ENCODE measurements around the gene EIPR1. TPM values are rescaled to one million over a fixed set of nuclear protein-coding genes. Genes with fewer than 3 reads are reported as not detected.

EIPR1 gene
- total and polyA plus RNA-seq, 2 of the 13 experiments (the other 11 are each of a cell fraction or from before 2014, with no cell fraction given): 70.0 to 96.3 TPM

- TF ChIP-seq MXI1 (IDR thresholded peaks at IDR 0.05; ENCODE audit: borderline replicate concordance, low read depth, low read length): no peak
These were observed 83.5 kb downstream of the EIPR1 start (continued) for GRCh38 chr2:3294069-3294468.

GRCh38 chr2:3293221-3293620, 84.4 kb downstream of the EIPR1 start:
- Histone ChIP-seq H3K27ac (ENCODE audit: extremely low read length, insufficient read depth, low read length) (no peak overlapping the region), H3K9me3 (ENCODE audit: low read length) (no peaks in the 10 kb centered on the region), H2AFZ (ENCODE audit: low read length) (no peak overlapping the region), H4K20me1 (ENCODE audit: insufficient read depth, low read length) (peaks cover 44% of the 10 kb centered on the region), H3K27me3 (ENCODE audit: control insufficient read depth in 1 of 2, insufficient read depth in 2 of 2, low read length in 2 of 2) (no peaks in the 10 kb centered on the region), H3K4me3 (replicated peaks in 1 of 3; ENCODE audit: insufficient read depth in 1 of 3, low read depth in 2 of 3, low read length in 3 of 3) (no peak overlapping the region), H3K4me1 (ENCODE audit: insufficient read depth, low read length) (peaks cover 15% of the 10 kb centered on the region), H3K4me2 (ENCODE audit: low read depth, low read length) (no peak overlapping the region), H3K79me2 (ENCODE audit: insufficient read depth, low read length) (no peaks in the 10 kb centered on the region), H3K36me3 (replicated peaks in 1 of 2; ENCODE audit: control insufficient read depth in 1 of 2, insufficient read depth in 2 of 2, low read length in 2 of 2) (peaks cover 4 to 8% of the 10 kb centered on the region in 2 experiments; a peak in 3 of 5 replicates), H3K9ac (ENCODE audit: insufficient read depth, low read depth, low read length) (no peak overlapping the region)
- ATAC-seq: no peak
- intact Hi-C loops (cut with micrococcal nuclease; ENCODE audit: unreplicated experiment): no loop called here
- ChIA-PET POLR2A (no interaction called here), CTCF (ENCODE audit: low intra/inter-chr PET ratio, low total read pairs) (no interaction called here)
- no peak for DNase-seq (ENCODE audit: low spot score)
- FAIRE-seq: no peak
- in situ Hi-C loops (cut with HindIII; ENCODE audit: extremely low pct_ligation_motif_present, low pct_unique_long_range_greater_than_20kb): no loop called here
- BruUV-seq (replicated peaks): no TSS peak
- 95% methylated on average over 5 of the region's 9 CpGs for WGBS (ENCODE audit: low lambda C conversion rate)
- TF ChIP-seq ZNF703 (CRISPR knock-in tag; IDR thresholded peaks at IDR 0.05; ENCODE audit: borderline replicate concordance) (no peak), NFE2L1 (CRISPR knock-in tag; IDR thresholded peaks at IDR 0.05; ENCODE audit: borderline replicate concordance) (no peak), SPEN (CRISPR knock-in tag; IDR thresholded peaks at IDR 0.05; ENCODE audit: low read depth) (no peak), ZNF331 (CRISPR knock-in tag; IDR thresholded peaks at IDR 0.05) (no peak), NCOA2 (CRISPR knock-in tag; IDR thresholded peaks at IDR 0.05) (no peak), ZNF710 (CRISPR knock-in tag; IDR thresholded peaks at IDR 0.05; ENCODE audit: borderline replicate concordance) (no peak), RELA (CRISPR knock-in tag; IDR thresholded peaks at IDR 0.05) (no peak), ELK4 (CRISPR knock-in tag; IDR thresholded peaks at IDR 0.05; ENCODE audit: borderline replicate concordance) (no peak), KLF12 (CRISPR knock-in tag; IDR thresholded peaks at IDR 0.05; ENCODE audit: borderline replicate concordance) (no peak), ZNF142 (CRISPR knock-in tag; IDR thresholded peaks at IDR 0.05) (no peak), CREM (IDR thresholded peaks at IDR 0.05) (no peak), CREM (CRISPR knock-in tag; IDR thresholded peaks at IDR 0.05) (no peak)
- TF ChIP-seq, protein P1, sequence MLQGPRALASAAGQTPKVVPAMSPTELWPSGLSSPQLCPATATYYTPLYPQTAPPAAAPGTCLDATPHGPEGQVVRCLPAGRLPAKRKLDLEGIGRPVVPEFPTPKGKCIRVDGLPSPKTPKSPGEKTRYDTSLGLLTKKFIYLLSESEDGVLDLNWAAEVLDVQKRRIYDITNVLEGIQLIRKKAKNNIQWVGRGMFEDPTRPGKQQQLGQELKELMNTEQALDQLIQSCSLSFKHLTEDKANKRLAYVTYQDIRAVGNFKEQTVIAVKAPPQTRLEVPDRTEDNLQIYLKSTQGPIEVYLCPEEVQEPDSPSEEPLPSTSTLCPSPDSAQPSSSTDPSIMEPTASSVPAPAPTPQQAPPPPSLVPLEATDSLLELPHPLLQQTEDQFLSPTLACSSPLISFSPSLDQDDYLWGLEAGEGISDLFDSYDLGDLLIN (CRISPR knock-in tag; IDR thresholded peaks at IDR 0.05; ENCODE audit: borderline replicate concordance): no peak

Measured in HepG2 (cell line).